Bladder microvascular endothelial cell (primary cell): ENCODE measurements around the gene LCNL1. TPM values are rescaled to one million over a fixed set of nuclear protein-coding genes. Genes with fewer than 3 reads are reported as not detected.

Experiments used
- total RNA-seq: library from RNA; depleted of rRNA; stranded (reverse); fragments of >200 nt; gene quantifications from 2 replicates; pipeline ENCODE4 v1.2.3, GENCODE V29; 2014

LCNL1 gene
- total RNA-seq: 0.06 TPM in 1 of 2 replicates, not detected in the other

DNA sequence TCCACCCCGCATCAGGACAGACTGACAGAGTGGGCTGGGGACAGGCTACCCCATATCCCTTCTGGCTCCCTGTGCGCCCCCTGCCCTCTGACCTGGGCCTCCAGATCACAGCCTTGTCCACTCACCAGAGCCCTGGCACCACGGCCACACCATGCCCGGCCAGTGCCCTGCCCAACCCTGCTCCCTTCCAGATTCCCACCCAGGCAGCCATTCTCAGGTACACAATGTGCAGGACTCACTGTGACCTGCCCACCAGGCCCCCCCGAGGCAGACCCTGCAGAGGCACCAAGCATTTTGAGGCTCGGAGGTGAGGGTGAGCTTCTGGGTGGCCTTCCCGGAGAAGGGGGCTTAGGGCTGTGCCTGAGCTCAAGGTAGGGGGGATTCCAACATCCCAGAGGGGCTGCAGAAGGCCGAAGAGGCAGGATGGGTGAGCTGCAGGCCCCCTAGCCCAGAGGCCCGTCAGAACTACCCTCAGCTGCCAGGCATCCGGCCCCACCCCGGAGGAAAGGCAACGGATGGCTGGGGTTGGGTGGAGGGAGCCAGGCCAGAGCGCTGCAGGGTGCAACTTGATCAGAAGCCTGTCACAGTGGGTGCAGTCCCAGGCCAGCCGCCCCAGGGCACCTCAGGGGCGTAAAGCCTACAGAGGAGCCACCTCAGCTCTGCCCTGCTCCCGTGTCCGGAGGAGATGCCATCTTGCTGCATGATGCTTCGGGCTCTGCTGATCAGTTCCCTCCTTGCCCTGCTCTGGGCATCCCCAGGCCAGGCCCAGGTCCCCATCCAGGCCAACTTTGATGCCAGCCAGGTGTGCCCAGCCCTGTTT lies at the start of gene LCNL1:
Gene LCNL1, plus strand, starts transcription at position 762 of the 820 bp plus-strand sequence. CDS start 594 bp downstream, outside the sequence.

GRCh38 chr9:136944519-136945332 lies 38.1 kb upstream of the LCNL1 start, which contains the start of the genes C8G and FBXW5:
Gene C8G, plus strand, starts transcription at chr9:136945243. Its CDS starts 78 bp downstream, at chr9:136945321.
Gene FBXW5, minus strand, starts transcription at chr9:136944738. Its CDS starts 655 bp downstream, at chr9:136944083.

DNA sequence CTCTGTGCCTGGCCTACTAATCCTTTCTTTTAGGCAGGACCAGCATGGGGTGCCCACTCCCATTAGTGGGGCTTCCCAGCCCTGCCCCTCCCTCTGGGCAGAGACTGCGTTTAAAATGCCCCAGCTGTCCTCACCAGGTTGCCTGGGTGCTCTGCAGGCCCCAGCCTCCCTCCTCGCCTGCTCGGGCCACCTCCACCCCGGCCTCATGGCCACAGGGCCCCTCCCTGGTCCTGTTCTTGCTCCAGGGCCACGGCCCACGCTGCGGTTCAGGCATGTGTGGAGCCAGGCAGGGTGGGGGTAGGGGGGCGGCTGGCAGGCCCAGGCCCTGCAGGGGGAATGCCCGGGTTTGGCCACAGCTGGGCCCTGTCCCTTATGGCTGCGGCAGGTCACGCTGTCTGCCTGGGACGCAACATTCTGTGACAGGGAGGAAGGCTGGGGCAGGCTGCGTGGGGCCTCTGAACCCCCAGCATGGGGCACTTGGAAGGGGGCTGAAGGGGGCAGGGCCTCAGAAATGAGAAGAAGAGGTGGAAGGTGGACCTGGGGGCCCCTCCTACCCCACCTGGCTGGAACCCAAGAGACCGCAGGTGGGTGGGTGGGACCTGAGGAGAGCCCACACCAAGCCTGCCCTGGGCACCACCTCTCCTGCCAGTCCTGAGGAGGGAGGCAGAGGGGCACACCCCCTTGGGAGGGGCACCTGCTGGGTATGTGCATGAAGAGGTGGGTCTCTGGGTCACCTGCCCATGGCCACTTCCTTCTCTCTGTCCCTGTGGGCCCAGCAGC lies 31.1 kb upstream of the LCNL1 start, which contains the start of gene LCN12:
Gene LCN12, plus strand, starts transcription at position 733 of the 780 bp plus-strand sequence. CDS start 55 bp downstream, outside the sequence.

DNA sequence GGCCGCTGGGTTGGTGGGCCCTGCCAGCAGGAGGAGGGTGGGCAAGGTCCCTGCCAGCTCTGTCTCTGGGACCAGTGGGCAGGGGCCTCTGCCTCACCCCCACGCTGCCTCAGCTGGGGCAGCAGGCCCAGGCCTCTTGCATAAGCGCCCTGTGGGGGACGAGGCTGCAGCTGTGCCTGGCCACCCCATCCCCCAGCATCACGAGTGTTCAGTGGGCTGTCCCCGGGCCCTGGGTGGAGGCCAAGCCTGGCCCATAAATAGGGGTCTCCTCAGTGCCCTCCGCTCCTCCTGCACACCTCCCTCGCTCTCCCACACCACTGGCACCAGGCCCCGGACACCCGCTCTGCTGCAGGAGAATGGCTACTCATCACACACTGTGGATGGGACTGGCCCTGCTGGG lies 5.6 kb upstream of the LCNL1 start, which contains the start of gene PTGDS:
Gene PTGDS, plus strand, starts transcription at position 282 of the 400 bp plus-strand sequence. Its CDS starts 75 bp downstream, at position 357.

DNA sequence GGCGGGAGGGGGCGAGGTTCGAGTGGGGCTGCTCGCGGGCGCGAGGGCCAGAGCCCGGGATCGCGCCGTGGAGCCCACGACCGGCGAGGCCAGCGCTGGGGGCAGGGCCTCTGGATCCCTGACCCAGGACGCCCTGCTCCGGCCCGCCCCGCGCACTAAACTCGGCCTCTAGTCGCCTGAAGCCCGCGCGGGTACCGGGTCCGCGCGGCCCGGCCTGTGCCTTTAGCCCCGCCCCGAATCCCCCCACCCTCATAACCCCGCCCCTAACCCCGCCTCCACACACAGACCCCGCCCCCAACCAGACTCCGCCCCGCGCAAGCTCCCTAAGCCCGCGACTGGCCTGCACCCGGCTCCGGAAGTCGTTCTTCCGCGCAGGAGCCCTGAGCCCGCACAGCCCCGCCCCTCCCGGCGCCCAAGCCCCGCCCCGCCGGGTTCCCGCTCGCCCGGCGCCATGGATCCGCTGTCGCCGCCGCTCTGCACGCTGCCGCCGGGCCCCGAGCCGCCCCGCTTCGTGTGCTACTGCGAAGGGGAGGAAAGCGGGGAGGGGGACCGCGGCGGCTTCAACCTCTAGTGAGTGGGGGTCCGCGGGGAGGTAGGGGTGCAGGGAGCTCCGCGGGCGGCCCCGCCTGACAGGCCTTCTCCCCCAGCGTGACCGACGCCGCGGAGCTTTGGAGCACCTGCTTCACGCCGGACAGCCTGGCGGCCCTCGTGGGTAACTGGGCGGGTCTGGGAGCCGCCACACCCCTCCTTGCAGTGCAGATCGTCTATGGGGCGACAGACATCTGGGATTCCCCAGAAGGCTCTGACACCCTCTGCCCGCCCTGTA lies 9.4 kb downstream of the LCNL1 start, which contains the start of gene PAXX:
Gene PAXX, plus strand, starts transcription at position 430 of the 826 bp plus-strand sequence. Its CDS starts 22 bp downstream, at position 452.

DNA sequence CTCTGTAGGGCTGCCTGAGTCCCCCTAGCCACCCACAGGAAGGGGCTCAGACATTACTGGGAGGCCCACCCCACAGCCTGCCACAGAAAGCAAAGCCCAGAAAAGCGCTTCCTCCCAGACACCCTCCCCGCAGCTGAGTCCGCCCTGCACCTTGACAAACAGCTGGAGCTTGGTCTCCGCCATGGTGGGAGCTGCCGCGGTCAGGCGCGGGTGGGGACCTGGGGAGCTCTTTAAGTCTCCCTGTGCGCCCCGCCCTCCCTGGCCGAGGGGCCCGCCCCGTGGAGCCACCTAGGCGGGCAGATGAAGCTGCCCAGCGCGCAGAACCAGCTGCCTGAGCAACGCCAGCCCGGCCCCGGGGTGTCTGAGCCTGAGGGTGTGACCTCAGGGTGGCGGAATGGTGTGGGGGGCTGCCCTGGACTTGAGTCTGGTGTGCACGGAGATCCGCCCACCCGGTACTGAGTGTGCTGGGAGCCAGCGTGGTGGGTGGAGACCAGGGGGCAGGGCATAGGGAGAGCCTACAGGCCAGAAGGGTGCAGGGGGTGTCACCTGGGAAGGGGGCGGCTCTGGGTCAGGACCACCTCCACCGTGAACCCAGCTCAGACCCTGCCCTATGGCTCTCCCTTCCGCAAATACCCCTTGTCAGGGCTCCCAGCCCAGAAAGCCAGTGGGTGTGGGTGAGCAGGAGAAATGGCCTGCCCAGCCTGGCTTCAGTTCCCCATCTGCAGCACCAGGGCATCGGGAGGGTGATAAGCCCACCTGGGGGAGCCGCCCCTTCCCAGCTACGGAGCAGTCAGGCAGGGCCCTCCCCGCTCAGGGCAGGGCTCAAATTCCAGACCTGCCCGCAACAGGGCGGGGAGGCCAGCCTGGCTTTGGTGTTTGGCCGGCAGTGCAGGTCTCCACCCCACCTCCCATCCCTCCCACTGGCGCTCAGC lies 13.8 kb downstream of the LCNL1 start, which contains the start of gene CLIC3:
Gene CLIC3, minus strand, starts transcription at position 208 of the 932 bp plus-strand sequence. Its CDS starts 25 bp downstream, at position 183.

GRCh38 chr9:137027369-137028262 lies 44.8 kb downstream of the LCNL1 start, which contains the start of gene ABCA2:
Gene ABCA2, minus strand, starts transcription at chr9:137028237. Its CDS starts 97 bp downstream, at chr9:137028140.

DNA sequence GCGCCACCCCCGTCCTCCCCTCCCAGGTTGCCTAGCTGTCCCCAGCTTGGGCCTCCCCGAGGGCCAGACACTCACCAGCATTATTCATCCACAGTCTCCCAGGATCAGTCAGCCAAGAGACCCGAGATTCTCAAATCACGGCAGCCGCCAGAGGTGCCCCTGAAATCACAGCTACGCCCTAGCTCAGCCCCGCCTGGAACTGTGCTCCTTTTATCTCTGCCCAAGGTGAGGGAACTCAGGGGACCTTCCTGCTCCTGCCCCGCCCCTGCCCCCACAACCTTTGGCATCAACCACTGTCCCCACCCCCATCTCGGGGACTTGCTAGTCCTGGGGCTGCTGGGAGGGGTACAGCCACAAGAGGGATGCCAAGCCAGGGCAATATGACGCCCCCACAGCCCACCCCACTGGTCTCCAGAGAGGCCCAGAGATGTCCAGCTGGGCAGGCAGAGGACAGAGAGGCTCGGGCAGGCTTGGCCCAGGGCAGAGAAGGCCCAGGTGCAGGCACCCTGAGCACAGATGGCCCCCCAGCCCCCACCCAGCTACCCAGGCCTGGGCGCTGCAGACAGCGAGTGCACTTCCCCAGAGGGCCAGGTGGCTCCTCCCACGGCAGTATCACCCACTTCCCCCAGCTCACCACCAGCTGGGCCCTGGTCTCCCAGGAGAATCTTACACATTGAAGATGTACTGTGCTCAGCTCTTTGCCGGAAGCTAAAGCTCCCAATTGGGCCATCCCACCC lies 49.3 kb downstream of the LCNL1 start, which contains the start of gene FUT7:
Gene FUT7, minus strand, starts transcription at position 185 of the 737 bp plus-strand sequence. Its CDS starts 97 bp downstream, at position 88.

Other genes with a start within 250 kb of the LCNL1 start
- 0.13 TPM in 1 of 2 replicates, not detected in the other for gene LCN10, start 240.1 kb upstream of the LCNL1 start, total RNA-seq
- not detected in 2 replicates for gene LCN6, start 234.5 kb upstream of the LCNL1 start, total RNA-seq
- gene LCN8, start 224.8 kb upstream of the LCNL1 start, total RNA-seq: not detected in 2 replicates
- gene LCN15, start 218.5 kb upstream of the LCNL1 start, total RNA-seq: not detected in 2 replicates
- gene TMEM141, start 191.6 kb upstream of the LCNL1 start, total RNA-seq: 50.7 and 53.7 TPM in 2 replicates
- gene CCDC183, start 186.7 kb upstream of the LCNL1 start, total RNA-seq: 0.81 and 1.1 TPM in 2 replicates
- 66.5 and 73.3 TPM in 2 replicates for gene RABL6, start 175.0 kb upstream of the LCNL1 start, total RNA-seq
- gene AJM1, start 140.5 kb upstream of the LCNL1 start, total RNA-seq: 0.65 and 1.4 TPM in 2 replicates
- 211 and 268 TPM in 2 replicates for gene PHPT1, start 133.6 kb upstream of the LCNL1 start, total RNA-seq
- 0.97 and 6.2 TPM in 2 replicates for gene MAMDC4, start 130.6 kb upstream of the LCNL1 start, total RNA-seq
- 350 and 489 TPM in 2 replicates for gene EDF1, start 116.7 kb upstream of the LCNL1 start, total RNA-seq
- gene TRAF2, start 96.5 kb upstream of the LCNL1 start, total RNA-seq: 20.9 and 35.2 TPM in 2 replicates
- 151 and 202 TPM in 2 replicates for gene FBXW5, start 38.3 kb upstream of the LCNL1 start, total RNA-seq
- 1.2 TPM in 1 of 2 replicates, not detected in the other for gene C8G, start 37.8 kb upstream of the LCNL1 start, total RNA-seq
- 0.19 TPM in 1 of 2 replicates, not detected in the other for gene LCN12, start 30.7 kb upstream of the LCNL1 start, total RNA-seq
- gene PTGDS, start 5.5 kb upstream of the LCNL1 start, total RNA-seq: 0.38 TPM in 1 of 2 replicates, not detected in the other
- gene PAXX, start 9.4 kb downstream of the LCNL1 start, total RNA-seq: 7.7 and 10.7 TPM in 2 replicates
- not detected in 2 replicates for gene CLIC3, start 13.6 kb downstream of the LCNL1 start, total RNA-seq
- 5.0 and 29.3 TPM in 2 replicates for gene ABCA2, start 45.2 kb downstream of the LCNL1 start, total RNA-seq
- gene FUT7, start 49.1 kb downstream of the LCNL1 start, total RNA-seq: not detected in 2 replicates
- 29.6 and 30.9 TPM in 2 replicates for gene NPDC1, start 63.2 kb downstream of the LCNL1 start, total RNA-seq
- under 0.01 TPM in 1 of 2 replicates, not detected in the other for gene ENTPD2, start 71.1 kb downstream of the LCNL1 start, total RNA-seq
- 8.8 and 13.6 TPM in 2 replicates for gene SAPCD2, start 87.6 kb downstream of the LCNL1 start, total RNA-seq
- 12.1 and 23.3 TPM in 2 replicates for gene UAP1L1, start 94.5 kb downstream of the LCNL1 start, total RNA-seq
- gene MAN1B1, start 104.0 kb downstream of the LCNL1 start, total RNA-seq: 58.6 and 66.0 TPM in 2 replicates
- 77.9 and 85.8 TPM in 2 replicates for gene DPP7, start 131.7 kb downstream of the LCNL1 start, total RNA-seq
- gene GRIN1, start 156.2 kb downstream of the LCNL1 start, total RNA-seq: under 0.01 and 0.06 TPM in 2 replicates
- not detected in 2 replicates for gene LRRC26, start 187.1 kb downstream of the LCNL1 start, total RNA-seq
- gene TMEM210, start 189.1 kb downstream of the LCNL1 start, total RNA-seq: not detected in 2 replicates
- 21.0 and 37.3 TPM in 2 replicates for gene ANAPC2, start 205.6 kb downstream of the LCNL1 start, total RNA-seq
- 96.5 and 111 TPM in 2 replicates for gene SSNA1, start 205.7 kb downstream of the LCNL1 start, total RNA-seq
- gene TPRN, start 217.7 kb downstream of the LCNL1 start, total RNA-seq: 3.2 and 3.4 TPM in 2 replicates
- 17.2 and 23.9 TPM in 2 replicates for gene TMEM203, start 222.7 kb downstream of the LCNL1 start, total RNA-seq
- gene NDOR1, start 222.7 kb downstream of the LCNL1 start, total RNA-seq: 2.3 and 3.3 TPM in 2 replicates
- 0.16 and 0.31 TPM in 2 replicates for gene RNF208, start 239.2 kb downstream of the LCNL1 start, total RNA-seq
- 0.16 TPM in 1 of 2 replicates, not detected in the other for gene CYSRT1, start 242.2 kb downstream of the LCNL1 start, total RNA-seq
- gene RNF224, start 244.5 kb downstream of the LCNL1 start, total RNA-seq: not detected in 2 replicates
- gene SLC34A3, start 247.9 kb downstream of the LCNL1 start, total RNA-seq: not detected in 2 replicates